Hepatocyte (in vitro differentiated cells): Measurements from ENCODE around the gene IL10RA. TPM values are rescaled to one million over a fixed set of nuclear protein-coding genes. Genes with fewer than 3 reads are reported as not detected.

Source experiments
- DNase-seq: peaks from one replicate; pipeline ENCODE4 v3.0.0-alpha.2; 2016; ENCODE audit warnings: low spot score
- H2AFZ ChIP-seq: fragments of 200-600 bp; sonication (generic); 2 replicates; pipeline ENCODE4 v1.6.0; 2016; ENCODE audit warnings: antibody characterized with exemption, mild to moderate bottlenecking
- H3K27ac ChIP-seq: fragments of 200-600 bp; sonication (generic); 2 replicates; pipeline ENCODE4 v1.5.1; 2016; ENCODE audit warnings: mild to moderate bottlenecking
- H3K27me3 ChIP-seq: fragments of 200-600 bp; sonication (generic); 2 replicates; pipeline ENCODE4 v1.6.1; 2016
- H3K36me3 ChIP-seq: fragments of 200-600 bp; sonication (generic); replicated peaks from 2 replicates; pipeline ENCODE4 v1.5.1; 2016; ENCODE audit warnings: low read depth; ENCODE audit not compliant: insufficient read depth
- H3K4me1 ChIP-seq: fragments of 200-600 bp; sonication (generic); 2 replicates; pipeline ENCODE4 v1.5.1; 2016; ENCODE audit warnings: mild to moderate bottlenecking, moderate library complexity; ENCODE audit not compliant: insufficient read depth
- H3K4me2 ChIP-seq: fragments of 200-600 bp; sonication (generic); 2 replicates; pipeline ENCODE4 v1.6.0; 2016
- H3K4me3 ChIP-seq: fragments of 200-600 bp; sonication (generic); 2 replicates; pipeline ENCODE4 v1.5.1; 2016; ENCODE audit warnings: mild to moderate bottlenecking
- H3K79me2 ChIP-seq: fragments of 200-600 bp; sonication (generic); 2 replicates; pipeline ENCODE4 v1.6.0; 2017; ENCODE audit warnings: mild to moderate bottlenecking
- H3K9me2 ChIP-seq: fragments of 200-600 bp; sonication (generic); replicated peaks from 2 replicates; pipeline ENCODE4 v1.6.0; 2017; ENCODE audit warnings: mild to moderate bottlenecking; ENCODE audit not compliant: insufficient read depth
- H3K9me3 ChIP-seq: fragments of 200-600 bp; sonication (generic); 2 replicates; pipeline ENCODE4 v1.5.1; 2016; ENCODE audit warnings: low read depth, mild to moderate bottlenecking
- H4K20me1 ChIP-seq: fragments of 200-600 bp; sonication (generic); 2 replicates; pipeline ENCODE4 v1.6.0; 2016; ENCODE audit warnings: mild to moderate bottlenecking; ENCODE audit not compliant: insufficient read depth, poor library complexity, severe bottlenecking
- CTCF ChIP-seq: fragments of 200-600 bp; sonication (generic); IDR thresholded peaks from 2 replicates; pipeline ENCODE4 v1.5.1; 2016; ENCODE audit warnings: antibody characterized with exemption, mild to moderate bottlenecking; ENCODE audit not compliant: poor library complexity
- EZH2 ChIP-seq: fragments of 200-600 bp; sonication (generic); IDR thresholded peaks from 2 replicates; pipeline ENCODE4 v1.6.1; 2016; ENCODE audit warnings: antibody characterized with exemption, mild to moderate bottlenecking, borderline replicate concordance
- EZH2phosphoT487 ChIP-seq: fragments of 200-600 bp; sonication (generic); IDR thresholded peaks from one replicate; pipeline ENCODE4 v1.6.1; 2018; ENCODE audit warnings: antibody characterized with exemption, mild to moderate bottlenecking, low read depth, moderate library complexity; ENCODE audit not compliant: unreplicated experiment, severe bottlenecking
- WGBS: methylation state at CpG from one replicate; pipeline ENCODE4 v1.1.6; 2016; ENCODE audit warnings: low lambda C conversion rate; ENCODE audit errors: missing lambda C conversion rate; 5-methylcytosine and 5-hydroxymethylcytosine counted together
- polyA plus RNA-seq: library from polyadenylated mRNA; unstranded; fragments of >200 nt; fragmentation: Nextera tagmentation; extraction: Ambion mirVana; gene quantifications from 2 replicates; pipeline ENCODE4 v1.2.1, GENCODE V29; 2016
- total RNA-seq: library from RNA; depleted of rRNA; stranded (reverse); fragments of >200 nt; gene quantifications from 2 replicates; pipeline ENCODE4 v1.2.3, GENCODE V29; 2014

Gene IL10RA
- total and polyA plus RNA-seq, 2 experiments from 2014 or later: 1.5 to 2.3 TPM

DNA sequence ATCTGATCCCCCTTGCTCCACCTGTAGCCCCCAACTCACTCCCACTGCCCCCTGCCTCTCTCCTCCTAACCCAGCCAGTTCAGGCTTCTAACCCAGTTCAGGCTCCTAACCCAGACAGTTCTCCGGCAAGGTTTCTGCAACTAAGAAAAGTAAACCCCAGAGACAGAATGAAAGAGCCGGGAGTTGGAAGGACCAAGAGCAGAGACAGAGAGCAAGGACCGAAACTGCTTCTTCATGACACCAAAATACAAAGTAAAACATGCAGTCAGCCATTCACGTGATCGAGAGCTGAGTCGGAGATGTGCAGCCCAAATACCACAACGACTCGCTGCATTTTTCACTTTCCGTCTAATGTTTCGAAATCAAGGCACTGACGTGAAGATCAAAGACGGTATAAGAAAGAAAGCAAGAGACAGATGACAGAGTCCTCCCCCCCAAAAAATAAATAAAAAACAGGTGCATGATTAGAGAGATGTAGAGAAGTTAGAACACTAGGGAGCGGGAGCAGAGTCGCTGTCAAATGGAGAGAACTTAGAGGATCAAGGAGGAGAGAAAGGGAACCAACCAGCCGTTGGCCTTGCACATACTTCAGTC, 884 bp downstream of the IL10RA start:
- peak overlapping the region; percentile 93 for H3K4me2 ChIP-seq
- H3K27me3 ChIP-seq: peaks cover 35% of the 10 kb centered on the region
- no peak overlapping the region for H2AFZ ChIP-seq
- no peak for DNase-seq
- TF ChIP-seq EZH2 (no peak), CTCF (no peak), EZH2phosphoT487 (no peak)
- H3K4me1 ChIP-seq: no peaks in the 10 kb centered on the region
- H3K27ac ChIP-seq: no peak overlapping the region
- no peaks in the 10 kb centered on the region for H3K9me2 ChIP-seq
- H3K79me2 ChIP-seq: no peaks in the 10 kb centered on the region
- WGBS: 81% methylated on average over 15 of the region's 15 CpGs
- no peak overlapping the region for H3K4me3 ChIP-seq
- H3K36me3 ChIP-seq: no peaks in the 10 kb centered on the region
- H4K20me1 ChIP-seq: no peaks in the 10 kb centered on the region
- H3K9me3 ChIP-seq: no peaks in the 10 kb centered on the region

- no peaks in the 10 kb centered on the region for H3K4me1 ChIP-seq
- WGBS: 93% methylated on average over 13 of the region's 13 CpGs
- no peaks in the 10 kb centered on the region for H3K9me2 ChIP-seq
- no peak overlapping the region for H3K27ac ChIP-seq
- no peaks in the 10 kb centered on the region for H4K20me1 ChIP-seq
- no peaks in the 10 kb centered on the region for H3K9me3 ChIP-seq
- no peak overlapping the region for H2AFZ ChIP-seq
- TF ChIP-seq EZH2phosphoT487 (no peak), CTCF (no peak), EZH2 (no peak)
- H3K27me3 ChIP-seq: peaks cover 30% of the 10 kb centered on the region
- no peak for DNase-seq
- no peaks in the 10 kb centered on the region for H3K36me3 ChIP-seq
- H3K79me2 ChIP-seq: no peaks in the 10 kb centered on the region
- H3K4me3 ChIP-seq: no peak overlapping the region
- no peak overlapping the region for H3K4me2 ChIP-seq
Measured at GRCh38 chr11:117989351-117990102, 3.3 kb downstream of the IL10RA start.

GRCh38 chr11:117992136-117992535, 5.9 kb downstream of the IL10RA start:
- no peaks in the 10 kb centered on the region for H4K20me1 ChIP-seq
- no peaks in the 10 kb centered on the region for H3K4me1 ChIP-seq
- H3K36me3 ChIP-seq: no peaks in the 10 kb centered on the region
- no peak overlapping the region for H3K27ac ChIP-seq
- H3K9me3 ChIP-seq: no peaks in the 10 kb centered on the region
- H3K4me2 ChIP-seq: no peak overlapping the region
- H3K9me2 ChIP-seq: no peaks in the 10 kb centered on the region
- no peak for TF ChIP-seq EZH2
- no peak for TF ChIP-seq CTCF
- TF ChIP-seq EZH2phosphoT487: no peak
- 92% methylated on average over 4 of the region's 4 CpGs for WGBS
- no peak overlapping the region for H3K4me3 ChIP-seq
- H3K79me2 ChIP-seq: no peaks in the 10 kb centered on the region
- H2AFZ ChIP-seq: no peak overlapping the region
- no peak for DNase-seq
- H3K27me3 ChIP-seq: peaks cover 15% of the 10 kb centered on the region
